Lower leg skin (tissue), 3 donors: ENCODE measurements around the gene MLLT3.

Experiments used
- POLR2A ChIP-seq, 2 donors: fragments of 450-650 bp; IDR thresholded peaks; one replicate each; pipeline ENCODE4 v1.6.1; 2016 to 2017; ENCODE audit warnings: antibody characterized with exemption in 2 of 2, mild to moderate bottlenecking in 1 of 2, moderate library complexity in 1 of 2
- TF ChIP-seq, protein P1 (sequence below), 3 donors: fragments of 450-650 bp; IDR thresholded peaks; one replicate each; pipeline ENCODE4 v1.5.1; 2016; ENCODE audit warnings: antibody characterized with exemption in 3 of 3, mild to moderate bottlenecking in 3 of 3, moderate library complexity in 2 of 3

DNA sequence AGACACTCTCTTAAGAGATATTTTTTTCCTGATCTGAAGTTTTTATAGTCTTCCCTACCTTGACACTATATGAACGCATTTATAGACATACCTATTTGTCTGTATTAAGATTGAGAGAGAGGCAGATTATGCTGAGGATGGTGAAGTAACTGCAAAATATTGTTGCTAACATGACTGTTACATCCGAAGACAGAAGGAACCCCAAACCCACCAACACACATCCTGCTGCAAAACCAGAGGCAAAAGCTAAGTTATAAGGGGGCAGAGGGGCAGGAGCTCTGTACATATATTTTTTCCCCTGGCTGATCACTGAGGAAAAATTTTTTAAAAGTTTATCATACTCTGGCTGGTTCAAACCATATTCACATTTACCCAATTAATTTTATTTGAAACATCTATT is 279.0 kb downstream of the MLLT3 start:
- no peak for TF ChIP-seq POLR2A (IDR thresholded peaks at IDR 0.05)
- TF ChIP-seq, protein P1, sequence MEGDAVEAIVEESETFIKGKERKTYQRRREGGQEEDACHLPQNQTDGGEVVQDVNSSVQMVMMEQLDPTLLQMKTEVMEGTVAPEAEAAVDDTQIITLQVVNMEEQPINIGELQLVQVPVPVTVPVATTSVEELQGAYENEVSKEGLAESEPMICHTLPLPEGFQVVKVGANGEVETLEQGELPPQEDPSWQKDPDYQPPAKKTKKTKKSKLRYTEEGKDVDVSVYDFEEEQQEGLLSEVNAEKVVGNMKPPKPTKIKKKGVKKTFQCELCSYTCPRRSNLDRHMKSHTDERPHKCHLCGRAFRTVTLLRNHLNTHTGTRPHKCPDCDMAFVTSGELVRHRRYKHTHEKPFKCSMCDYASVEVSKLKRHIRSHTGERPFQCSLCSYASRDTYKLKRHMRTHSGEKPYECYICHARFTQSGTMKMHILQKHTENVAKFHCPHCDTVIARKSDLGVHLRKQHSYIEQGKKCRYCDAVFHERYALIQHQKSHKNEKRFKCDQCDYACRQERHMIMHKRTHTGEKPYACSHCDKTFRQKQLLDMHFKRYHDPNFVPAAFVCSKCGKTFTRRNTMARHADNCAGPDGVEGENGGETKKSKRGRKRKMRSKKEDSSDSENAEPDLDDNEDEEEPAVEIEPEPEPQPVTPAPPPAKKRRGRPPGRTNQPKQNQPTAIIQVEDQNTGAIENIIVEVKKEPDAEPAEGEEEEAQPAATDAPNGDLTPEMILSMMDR (IDR thresholded peaks at IDR 0.05), result no peak
